SIG-M5 (cell line): ENCODE measurements around the gene COX11.

Experiments used
- DNase-seq: peaks from one replicate; lab custom pipeline; 2025; lab: John Stamatoyannopoulos, UW

COX11 gene

DNA sequence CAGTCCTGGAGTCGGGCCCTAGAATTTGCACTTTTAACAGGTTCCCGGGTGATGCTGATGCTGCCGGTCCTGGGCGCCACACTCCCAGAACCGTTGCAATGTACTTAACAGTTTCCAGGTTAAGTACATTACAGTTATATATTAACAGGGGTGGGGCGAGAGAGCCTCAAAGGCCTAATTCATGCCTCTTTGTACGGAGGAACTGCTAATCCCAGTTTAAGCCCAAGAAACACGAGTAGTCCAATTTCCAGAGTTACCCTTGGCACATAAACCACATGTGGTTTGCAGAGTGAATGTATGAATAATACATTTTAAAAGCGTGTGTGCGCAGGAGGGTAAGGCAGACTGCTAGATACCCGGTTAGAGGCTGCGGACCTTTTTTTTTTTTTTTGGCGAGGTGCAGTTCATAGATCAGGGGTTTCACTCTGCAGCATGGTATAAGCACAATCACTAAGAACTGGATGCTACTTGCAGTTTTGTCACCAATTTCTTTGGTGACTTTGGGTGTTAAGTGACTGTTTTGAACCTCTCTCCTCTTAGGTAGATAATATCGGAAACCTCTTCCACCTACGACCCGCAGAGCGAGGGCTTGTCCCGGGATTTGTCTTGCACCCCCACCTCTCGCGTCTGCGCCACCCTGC is 713 bp downstream of the COX11 start:
- no peak for DNase-seq

GRCh38 chr17:54956791-54957190 is 11.7 kb downstream of the COX11 start:
- no peak for DNase-seq

- DNase-seq, result no peak
These were observed 17.2 kb downstream of the COX11 start for GRCh38 chr17:54951286-54951685.

GRCh38 chr17:54950116-54950515 is 18.3 kb downstream of the COX11 start:
- DNase-seq, result no peak

DNA sequence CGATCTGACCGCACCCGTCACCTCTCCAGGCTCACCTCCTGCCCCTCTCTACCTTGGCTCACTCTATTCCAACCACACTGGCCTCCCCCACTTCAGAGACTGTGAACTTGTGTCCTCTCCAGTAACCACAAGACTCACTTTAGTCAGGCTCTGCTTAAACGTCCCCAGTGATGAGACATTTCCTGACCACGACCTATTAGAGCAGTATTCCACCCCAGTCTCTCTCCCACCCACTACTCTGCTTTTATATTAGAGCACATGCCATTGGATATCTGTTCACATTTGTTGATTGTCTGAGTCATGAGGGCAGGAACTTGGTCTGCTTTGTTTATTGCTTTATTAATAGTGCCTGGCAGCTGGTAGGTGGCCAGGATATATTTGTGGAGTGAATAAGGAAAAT is 20.1 kb downstream of the COX11 start:
- no peak for DNase-seq

DNA sequence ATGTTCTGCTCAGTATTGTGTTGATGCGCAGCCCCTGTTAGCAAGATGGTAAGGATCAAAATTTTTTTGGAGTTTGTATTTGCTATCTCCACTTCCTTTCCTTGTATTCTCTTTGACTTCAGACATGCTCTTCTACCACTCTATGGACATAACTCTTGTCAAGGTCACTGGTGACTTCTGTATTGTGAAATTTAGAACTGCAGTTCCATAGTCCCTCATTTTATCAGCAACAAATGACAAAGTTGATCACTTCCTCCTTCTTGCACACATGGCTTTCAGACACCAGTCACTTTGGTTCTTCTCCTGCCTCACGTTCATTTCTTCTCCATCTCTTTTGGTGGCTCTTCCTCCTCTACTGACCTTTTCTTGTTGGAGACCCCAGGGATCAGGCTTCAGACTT is 21.1 kb downstream of the COX11 start:
- DNase-seq, result no peak

DNA sequence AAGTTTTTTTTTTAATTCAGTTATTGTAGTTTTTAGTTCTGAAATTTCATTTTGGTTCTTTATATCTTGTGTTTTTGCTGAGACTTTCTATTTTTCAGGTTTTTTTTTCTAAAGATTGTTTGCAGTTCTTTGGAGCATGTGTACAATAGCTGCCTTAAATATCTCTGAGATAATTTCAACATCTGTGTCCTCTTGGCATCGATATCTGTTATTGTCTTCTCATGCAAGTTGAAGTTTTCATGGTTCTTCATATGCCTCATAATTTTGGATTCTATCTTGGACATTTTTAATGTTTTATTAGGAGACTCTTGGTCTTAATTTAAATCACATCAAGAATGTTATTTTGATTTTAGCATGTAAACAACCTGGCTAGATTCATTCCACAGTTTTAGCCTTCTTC is 22.8 kb downstream of the COX11 start:
- DNase-seq, result no peak

GRCh38 chr17:54945231-54945630 is 23.2 kb downstream of the COX11 start:
- DNase-seq, result no peak

GRCh38 chr17:54944796-54945195 is 23.7 kb downstream of the COX11 start:
- DNase-seq, result no peak

DNA sequence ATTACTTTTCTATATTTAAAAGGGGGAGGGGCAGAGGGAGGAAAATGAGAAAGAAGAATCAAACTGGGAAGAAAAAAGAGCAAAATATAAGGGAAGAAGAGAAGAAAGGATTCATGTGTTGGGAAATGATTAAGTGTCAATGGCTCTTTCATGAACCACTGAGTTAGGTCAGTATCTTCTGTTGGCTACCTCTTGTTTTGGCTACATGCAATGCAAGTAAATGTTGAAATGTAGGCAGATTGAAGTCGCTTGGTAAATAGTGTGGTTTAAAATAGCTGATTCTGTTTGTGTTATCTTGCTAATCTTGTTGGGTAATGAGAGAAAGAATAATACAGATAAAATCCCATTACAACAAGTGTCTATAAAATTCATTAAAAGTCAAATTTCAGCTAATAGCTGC is 27.2 kb downstream of the COX11 start:
- DNase-seq, result no peak

DNA sequence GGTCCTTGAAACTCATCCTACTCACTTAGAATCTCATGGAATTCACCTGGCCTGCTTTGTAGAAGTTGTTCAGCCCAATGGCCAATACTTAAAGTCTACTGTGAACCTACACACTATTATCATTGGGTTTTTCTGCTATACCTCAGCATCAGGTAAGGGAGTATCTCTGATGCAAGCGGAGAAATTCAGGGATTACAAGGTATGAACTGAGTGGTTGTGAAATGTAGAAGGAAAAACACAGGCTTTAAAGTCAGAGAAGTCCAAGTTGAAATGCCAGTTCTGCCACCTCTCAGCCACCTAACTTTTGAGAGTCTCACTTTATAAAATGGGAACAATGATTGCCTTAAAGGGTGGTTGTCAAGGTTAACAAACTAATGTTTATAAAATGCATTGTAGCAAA is 31.0 kb downstream of the COX11 start:
- no peak for DNase-seq

DNA sequence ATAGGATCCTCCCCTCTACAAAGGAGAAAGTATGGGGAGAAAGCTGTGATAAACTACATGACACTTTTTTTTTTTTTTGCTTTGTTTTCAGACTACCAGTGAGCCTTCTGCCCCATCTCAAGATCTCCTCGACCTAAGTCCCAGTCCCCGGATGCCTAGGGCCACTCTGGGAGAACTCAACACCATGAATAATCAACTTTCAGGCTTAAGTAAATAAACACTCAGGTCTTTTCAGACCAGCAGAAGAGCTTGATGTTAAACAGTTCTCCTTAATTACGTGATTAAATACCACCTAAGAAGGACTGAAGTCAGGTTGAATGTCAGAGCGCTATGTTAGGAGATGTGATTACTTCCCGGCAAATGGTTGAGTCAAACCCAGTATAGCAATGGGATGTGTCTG is 31.4 kb downstream of the COX11 start:
- DNase-seq, result no peak

GRCh38 chr17:54935471-54935870 is 33.0 kb downstream of the COX11 start:
- no peak for DNase-seq

DNA sequence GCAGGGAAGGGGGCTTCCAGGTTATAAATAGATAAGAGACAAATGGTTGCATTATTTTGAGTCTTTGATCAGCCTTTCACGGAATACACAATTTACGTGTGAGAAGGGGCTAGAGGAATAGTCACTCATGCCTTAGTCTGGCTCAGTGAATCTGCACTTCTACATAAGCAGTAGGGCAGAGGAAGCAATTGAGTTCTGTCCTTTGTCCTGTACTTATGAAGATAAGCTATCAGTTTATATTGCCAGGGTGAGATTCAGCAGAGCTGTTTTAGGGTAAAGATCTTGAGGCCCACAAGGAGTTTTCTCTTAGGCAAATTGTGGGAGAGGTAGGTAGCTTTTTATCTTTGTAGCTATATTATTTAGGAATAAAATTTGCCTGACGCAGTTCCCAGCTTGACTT is 34.5 kb downstream of the COX11 start:
- no peak for DNase-seq

GRCh38 chr17:54932711-54933110 is 35.7 kb downstream of the COX11 start:
- no peak for DNase-seq

DNA sequence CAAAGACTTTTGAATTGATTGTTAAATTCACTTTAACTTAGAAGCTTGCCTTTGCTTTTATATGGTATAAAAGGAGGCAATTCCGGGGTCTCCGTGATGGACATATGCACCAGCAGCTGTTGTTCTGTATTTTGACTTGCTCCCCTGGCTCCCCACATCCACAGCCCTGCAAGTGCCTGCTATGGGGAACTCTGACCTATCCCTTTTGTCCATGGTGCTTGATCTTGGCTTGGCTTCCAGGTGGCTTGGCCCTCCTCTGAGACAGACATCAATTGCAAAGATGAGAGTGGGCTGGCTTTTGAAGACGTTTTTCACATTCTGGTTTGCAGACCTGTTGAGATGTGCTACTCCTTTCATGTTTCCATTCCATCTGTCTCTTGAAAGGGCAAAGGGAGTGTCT is 40.9 kb downstream of the COX11 start:
- no peak for DNase-seq

- no peak for DNase-seq
These were observed 44.0 kb downstream of the COX11 start for GRCh38 chr17:54924405-54924804.

DNA sequence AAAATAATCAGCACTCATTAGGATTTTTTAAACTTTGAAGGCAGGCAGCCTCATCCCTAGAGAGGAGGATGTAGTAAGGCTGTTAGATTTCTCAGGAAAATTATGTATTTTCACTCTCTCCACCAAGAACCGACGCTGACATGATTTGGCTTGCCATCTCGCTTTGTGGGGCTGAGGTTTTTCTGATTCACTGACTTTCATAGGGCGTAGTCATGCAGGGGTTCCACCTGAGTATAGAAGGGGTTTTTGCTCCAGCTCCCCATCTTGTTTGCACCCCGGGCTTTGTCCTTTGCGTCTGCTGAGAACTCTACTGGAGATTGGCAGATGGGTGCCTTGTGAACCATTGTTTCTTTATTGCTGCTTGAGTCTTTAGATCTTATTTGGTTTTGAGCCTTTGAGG is 47.6 kb downstream of the COX11 start:
- DNase-seq, result no peak

DNA sequence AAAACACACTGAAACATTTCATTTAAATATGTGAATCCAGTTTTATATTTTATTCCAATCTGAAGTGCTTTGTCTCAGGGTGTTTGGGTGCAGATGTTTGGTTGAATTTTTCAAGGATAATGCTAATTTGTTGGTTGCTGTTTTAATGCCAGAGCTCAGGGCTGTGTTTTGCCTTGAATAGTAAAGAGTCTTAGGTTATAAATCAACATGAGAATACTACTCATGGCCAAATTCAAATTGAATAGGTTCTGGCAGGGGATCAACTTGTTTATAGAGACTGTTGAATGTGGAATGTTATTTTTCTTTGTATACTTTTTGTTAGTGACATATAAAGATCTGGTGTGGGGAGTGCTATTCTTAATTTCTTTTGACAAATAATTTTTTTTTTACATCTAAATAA is 49.0 kb downstream of the COX11 start:
- DNase-seq, result no peak

DNA sequence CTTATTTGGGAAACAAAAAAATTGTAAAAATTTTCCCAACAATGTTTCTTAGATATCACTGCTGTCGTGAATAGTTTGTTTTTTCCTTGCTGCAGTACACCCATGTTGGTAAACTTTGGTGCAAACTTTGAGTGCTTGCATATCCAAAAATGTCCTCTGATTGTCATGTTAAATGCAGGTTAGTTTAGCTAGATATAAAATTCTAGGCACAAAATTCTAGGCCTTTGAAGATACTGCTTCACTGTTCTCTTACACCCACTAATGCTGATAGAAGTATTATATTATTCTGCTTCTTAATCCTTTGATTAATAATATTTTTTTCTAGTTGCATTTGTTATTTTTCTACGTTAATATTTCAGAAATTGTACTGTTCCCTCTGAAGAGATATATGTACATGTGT is 51.7 kb downstream of the COX11 start:
- no peak for DNase-seq
